Neural cell (in vitro differentiated cells): ENCODE results near the gene FBXL17. TPM values are rescaled to one million over a fixed set of nuclear protein-coding genes. Genes with fewer than 3 reads are reported as not detected.

ENCODE experiments used
- H2AFZ ChIP-seq: fragments of 200-600, 300-800 bp; sonication (generic), shearing (Covaris generic); 2 replicates; pipeline ENCODE4 v1.6.0; 2014; ENCODE audit warnings: low read depth, mild to moderate bottlenecking, antibody characterized with exemption, low read length, moderate library complexity
- H3F3A ChIP-seq: fragments of 200-600 bp; shearing (Covaris generic); 2 replicates; pipeline ENCODE4 v1.6.1; 2016; ENCODE audit warnings: mild to moderate bottlenecking, moderate library complexity, mixed read lengths, antibody characterized with exemption, low read length; ENCODE audit not compliant: insufficient read depth, poor library complexity, severe bottlenecking
- H3K27ac ChIP-seq: fragments of 200-600, 300-800 bp; sonication (generic), shearing (Covaris generic); 2 replicates; pipeline ENCODE4 v1.5.1; 2014; ENCODE audit warnings: mild to moderate bottlenecking, low read length, moderate library complexity
- H3K27me3 ChIP-seq: fragments of 300-800, 200-600 bp; sonication (generic), shearing (Covaris generic); 2 replicates; pipeline ENCODE4 v1.6.0; 2014; ENCODE audit warnings: mild to moderate bottlenecking, low read depth, low read length, moderate library complexity; ENCODE audit not compliant: insufficient read depth
- H3K36me3 ChIP-seq: fragments of 300-800, 200-600 bp; sonication (generic), shearing (Covaris generic); 2 replicates; pipeline ENCODE4 v1.5.1; 2014; ENCODE audit warnings: mild to moderate bottlenecking, antibody characterized with exemption, low read length, moderate library complexity; ENCODE audit not compliant: insufficient read depth
- H3K4me2 ChIP-seq: fragments of 300-800, 200-600 bp; sonication (generic), shearing (Covaris generic); 2 replicates; pipeline ENCODE4 v1.6.0; 2014; ENCODE audit warnings: mild to moderate bottlenecking, low read length
- H3K4me3 ChIP-seq: fragments of 300-800, 200-600 bp; sonication (generic), shearing (Covaris generic); 2 replicates; pipeline ENCODE4 v1.5.1; 2014; ENCODE audit warnings: mild to moderate bottlenecking, low read length, moderate library complexity
- H3K79me2 ChIP-seq: fragments of 200-600 bp; shearing (Covaris generic); replicated peaks from 2 replicates; pipeline ENCODE4 v1.6.0; 2014; ENCODE audit warnings: mild to moderate bottlenecking, low read length, moderate library complexity; ENCODE audit not compliant: insufficient read depth
- H3K9ac ChIP-seq: fragments of 300-800, 200-600 bp; sonication (generic), shearing (Covaris generic); 2 replicates; pipeline ENCODE4 v1.6.1; 2016; ENCODE audit warnings: mild to moderate bottlenecking, low read length, mixed read lengths
- H3K9me2 ChIP-seq: fragments of 200-600 bp; shearing (Covaris generic); 2 replicates; pipeline ENCODE4 v1.6.1; 2016; ENCODE audit warnings: mild to moderate bottlenecking, low read length, mixed read lengths; ENCODE audit not compliant: insufficient read depth
- H3K9me3 ChIP-seq: fragments of 200-600, 300-800 bp; sonication (generic), shearing (Covaris generic); 2 replicates; pipeline ENCODE4 v1.6.1; 2016; ENCODE audit warnings: mild to moderate bottlenecking, mixed run types, low read length, moderate library complexity, mixed read lengths
- H4K20me1 ChIP-seq: fragments of 200-600 bp; shearing (Covaris generic); 2 replicates; pipeline ENCODE4 v1.6.1; 2016; ENCODE audit warnings: mild to moderate bottlenecking, mixed run types; ENCODE audit not compliant: insufficient read depth
- EP300 ChIP-seq: fragments of 450-650 bp; conservative IDR thresholded peaks from 2 replicates; pipeline ENCODE4 v1.6.1; 2014; ENCODE audit warnings: antibody characterized with exemption, mild to moderate bottlenecking, moderate library complexity; ENCODE audit not compliant: poor library complexity, severe bottlenecking
- EZH2 ChIP-seq: fragments of 200-600, 300-800 bp; shearing (Covaris generic), sonication (generic); IDR thresholded peaks from 2 replicates; pipeline ENCODE4 v1.6.1; 2014; ENCODE audit warnings: antibody characterized with exemption, low read length, borderline replicate concordance, mild to moderate bottlenecking; ENCODE audit not compliant: insufficient read depth, poor library complexity, severe bottlenecking
- MXI1 ChIP-seq: fragments of 450-650 bp; conservative IDR thresholded peaks from 2 replicates; pipeline ENCODE4 v1.6.1; 2014; ENCODE audit warnings: antibody characterized with exemption, mild to moderate bottlenecking; ENCODE audit not compliant: poor library complexity, severe bottlenecking
- POLR2AphosphoS5 ChIP-seq: IDR thresholded peaks from 2 replicates; pipeline ENCODE4 v1.6.1; 2012
- RAD21 ChIP-seq: fragments of 450-650 bp; conservative IDR thresholded peaks from 2 replicates; pipeline ENCODE4 v1.6.1; 2014; ENCODE audit warnings: antibody characterized with exemption, mild to moderate bottlenecking, moderate library complexity
- SMC3 ChIP-seq: fragments of 450-650 bp; conservative IDR thresholded peaks from 2 replicates; pipeline ENCODE4 v1.6.1; 2014; ENCODE audit warnings: antibody characterized with exemption, mild to moderate bottlenecking, moderate library complexity; ENCODE audit not compliant: poor library complexity
- TAF1 ChIP-seq: IDR thresholded peaks from 2 replicates; pipeline ENCODE4 v1.6.1; 2012; ENCODE audit warnings: low read depth
- polyA plus RNA-seq: library from polyadenylated mRNA; depleted of rRNA; stranded (reverse); fragments of >200 nt; gene quantifications from 2 replicates; pipeline ENCODE4 v1.2.3, GENCODE V29; 2014
- TF ChIP-seq, protein P1 (sequence below): IDR thresholded peaks from 2 replicates; pipeline ENCODE4 v1.6.1; 2012; ENCODE audit warnings: borderline replicate concordance
- TF ChIP-seq, protein P2 (sequence below): fragments of 450-650 bp; IDR thresholded peaks from 2 replicates; pipeline ENCODE4 v1.5.1; 2014; ENCODE audit warnings: antibody characterized with exemption, mild to moderate bottlenecking, moderate library complexity; ENCODE audit not compliant: poor library complexity, severe bottlenecking

Gene FBXL17
- polyA plus RNA-seq, 1 donor from 2014 or later, result 19.6 TPM

DNA sequence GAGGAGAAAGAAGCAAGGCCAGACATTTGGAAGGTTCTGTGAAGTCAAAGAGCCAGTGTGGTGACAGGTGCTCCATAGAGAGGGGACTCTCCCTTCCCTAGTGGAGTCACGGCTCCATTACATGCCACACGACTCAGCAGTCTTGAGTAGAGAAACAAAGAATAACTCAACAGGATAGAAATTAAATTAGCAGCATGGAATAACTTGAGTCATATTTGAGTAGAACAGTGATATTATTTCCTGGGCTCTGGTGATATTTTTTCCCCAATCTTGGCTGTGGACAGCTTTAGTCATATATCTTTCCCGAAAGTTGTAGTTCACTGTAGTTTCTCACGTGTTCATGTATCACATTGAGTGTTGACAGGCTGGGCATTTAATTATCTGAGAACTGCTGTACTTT, 561.5 kb downstream of the FBXL17 start:
- H3K79me2 ChIP-seq, result no peaks in the 10 kb centered on the region
- H3K4me2 ChIP-seq, result no peak overlapping the region
- no peak overlapping the region for H3K9ac ChIP-seq
- no peaks in the 10 kb centered on the region for H3K9me2 ChIP-seq
- H3K27ac ChIP-seq, result no peak overlapping the region
- H3F3A ChIP-seq, result no peaks in the 10 kb centered on the region
- no peaks in the 10 kb centered on the region for H3K36me3 ChIP-seq
- H3K27me3 ChIP-seq, result no peaks in the 10 kb centered on the region
- TF ChIP-seq SMC3 (no peak), POLR2AphosphoS5 (no peak), RAD21 (no peak), EZH2 (no peak), EP300 (no peak), MXI1 (no peak), TAF1 (no peak)
- TF ChIP-seq, protein P1, sequence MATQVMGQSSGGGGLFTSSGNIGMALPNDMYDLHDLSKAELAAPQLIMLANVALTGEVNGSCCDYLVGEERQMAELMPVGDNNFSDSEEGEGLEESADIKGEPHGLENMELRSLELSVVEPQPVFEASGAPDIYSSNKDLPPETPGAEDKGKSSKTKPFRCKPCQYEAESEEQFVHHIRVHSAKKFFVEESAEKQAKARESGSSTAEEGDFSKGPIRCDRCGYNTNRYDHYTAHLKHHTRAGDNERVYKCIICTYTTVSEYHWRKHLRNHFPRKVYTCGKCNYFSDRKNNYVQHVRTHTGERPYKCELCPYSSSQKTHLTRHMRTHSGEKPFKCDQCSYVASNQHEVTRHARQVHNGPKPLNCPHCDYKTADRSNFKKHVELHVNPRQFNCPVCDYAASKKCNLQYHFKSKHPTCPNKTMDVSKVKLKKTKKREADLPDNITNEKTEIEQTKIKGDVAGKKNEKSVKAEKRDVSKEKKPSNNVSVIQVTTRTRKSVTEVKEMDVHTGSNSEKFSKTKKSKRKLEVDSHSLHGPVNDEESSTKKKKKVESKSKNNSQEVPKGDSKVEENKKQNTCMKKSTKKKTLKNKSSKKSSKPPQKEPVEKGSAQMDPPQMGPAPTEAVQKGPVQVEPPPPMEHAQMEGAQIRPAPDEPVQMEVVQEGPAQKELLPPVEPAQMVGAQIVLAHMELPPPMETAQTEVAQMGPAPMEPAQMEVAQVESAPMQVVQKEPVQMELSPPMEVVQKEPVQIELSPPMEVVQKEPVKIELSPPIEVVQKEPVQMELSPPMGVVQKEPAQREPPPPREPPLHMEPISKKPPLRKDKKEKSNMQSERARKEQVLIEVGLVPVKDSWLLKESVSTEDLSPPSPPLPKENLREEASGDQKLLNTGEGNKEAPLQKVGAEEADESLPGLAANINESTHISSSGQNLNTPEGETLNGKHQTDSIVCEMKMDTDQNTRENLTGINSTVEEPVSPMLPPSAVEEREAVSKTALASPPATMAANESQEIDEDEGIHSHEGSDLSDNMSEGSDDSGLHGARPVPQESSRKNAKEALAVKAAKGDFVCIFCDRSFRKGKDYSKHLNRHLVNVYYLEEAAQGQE, result no peak
- TF ChIP-seq, protein P2, sequence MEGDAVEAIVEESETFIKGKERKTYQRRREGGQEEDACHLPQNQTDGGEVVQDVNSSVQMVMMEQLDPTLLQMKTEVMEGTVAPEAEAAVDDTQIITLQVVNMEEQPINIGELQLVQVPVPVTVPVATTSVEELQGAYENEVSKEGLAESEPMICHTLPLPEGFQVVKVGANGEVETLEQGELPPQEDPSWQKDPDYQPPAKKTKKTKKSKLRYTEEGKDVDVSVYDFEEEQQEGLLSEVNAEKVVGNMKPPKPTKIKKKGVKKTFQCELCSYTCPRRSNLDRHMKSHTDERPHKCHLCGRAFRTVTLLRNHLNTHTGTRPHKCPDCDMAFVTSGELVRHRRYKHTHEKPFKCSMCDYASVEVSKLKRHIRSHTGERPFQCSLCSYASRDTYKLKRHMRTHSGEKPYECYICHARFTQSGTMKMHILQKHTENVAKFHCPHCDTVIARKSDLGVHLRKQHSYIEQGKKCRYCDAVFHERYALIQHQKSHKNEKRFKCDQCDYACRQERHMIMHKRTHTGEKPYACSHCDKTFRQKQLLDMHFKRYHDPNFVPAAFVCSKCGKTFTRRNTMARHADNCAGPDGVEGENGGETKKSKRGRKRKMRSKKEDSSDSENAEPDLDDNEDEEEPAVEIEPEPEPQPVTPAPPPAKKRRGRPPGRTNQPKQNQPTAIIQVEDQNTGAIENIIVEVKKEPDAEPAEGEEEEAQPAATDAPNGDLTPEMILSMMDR, result no peak
- H3K4me3 ChIP-seq, result no peak overlapping the region
- no peaks in the 10 kb centered on the region for H3K9me3 ChIP-seq
- H4K20me1 ChIP-seq, result no peaks in the 10 kb centered on the region
- no peak overlapping the region for H2AFZ ChIP-seq

DNA sequence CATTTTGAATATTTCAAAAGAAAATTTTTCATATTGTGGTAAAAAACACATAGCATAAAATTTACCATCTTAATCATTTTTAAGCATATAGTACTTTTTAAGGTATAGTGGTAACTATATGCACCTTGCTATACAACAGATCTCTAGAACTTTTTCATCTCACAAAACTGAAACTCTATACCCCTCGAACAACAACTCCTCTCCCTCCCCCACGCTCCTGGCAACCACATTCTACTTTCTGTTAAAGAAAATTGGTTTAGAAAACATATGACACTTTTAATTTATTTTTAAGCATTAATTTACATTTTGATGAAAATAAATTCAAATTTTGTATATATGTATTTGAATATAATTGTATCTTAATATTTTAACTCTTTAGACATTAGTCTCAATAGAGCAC, 563.9 kb downstream of the FBXL17 start:
- Histone ChIP-seq H3K4me3 (no peak overlapping the region), H4K20me1 (no peaks in the 10 kb centered on the region), H3K27ac (no peak overlapping the region), H3F3A (no peaks in the 10 kb centered on the region), H3K9me2 (no peaks in the 10 kb centered on the region), H3K4me2 (no peak overlapping the region), H3K27me3 (no peaks in the 10 kb centered on the region), H3K9me3 (no peaks in the 10 kb centered on the region), H3K36me3 (no peaks in the 10 kb centered on the region), H3K79me2 (no peaks in the 10 kb centered on the region), H2AFZ (no peak overlapping the region), H3K9ac (no peak overlapping the region)
- TF ChIP-seq MXI1 (no peak), POLR2AphosphoS5 (no peak), EP300 (no peak), SMC3 (no peak), EZH2 (no peak), TAF1 (no peak), RAD21 (no peak)
- TF ChIP-seq, protein P1, result no peak
- TF ChIP-seq, protein P2, result no peak
